ENCODE results near the gene SARM1. TPM values are rescaled to one million over a fixed set of nuclear protein-coding genes. Genes with fewer than 3 reads are reported as not detected.
"Not testable (repeated sequence)": the region's sequence is repeated elsewhere in the genome, so short reads cannot be mapped to it uniquely, and the experiment has no call there.

The SARM1 gene
- total and polyA plus RNA-seq, 7 experiments from 2014 or later = 5.2 to 34.1 (median 25.0) TPM

DNA sequence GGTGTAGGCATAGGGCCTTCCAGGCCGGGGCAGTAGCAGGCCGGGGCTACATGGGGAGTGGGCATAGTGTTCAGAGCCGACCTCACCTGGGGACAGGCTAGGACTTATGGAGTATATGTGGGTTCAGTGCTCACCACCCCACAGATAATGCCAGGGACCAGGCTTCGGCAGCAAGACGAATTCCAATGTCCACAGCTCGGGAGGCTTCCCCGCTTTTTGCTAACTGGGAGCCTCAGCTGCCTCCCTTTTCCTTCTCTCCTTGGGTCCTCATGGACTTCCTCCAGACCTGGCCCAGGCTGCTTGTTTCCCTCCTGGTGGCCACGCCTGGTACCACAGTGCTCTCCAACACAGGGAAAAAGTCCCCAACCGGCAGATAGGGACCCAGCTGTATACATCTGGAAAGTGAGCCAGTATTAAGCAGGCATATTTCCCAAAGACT, 54.6 kb downstream of the SARM1 start:
- Histone ChIP-seq H3K36me3 (ENCODE audit: control insufficient read depth in 2 of 3, insufficient read depth in 3 of 3, low read length in 3 of 3) (no peaks in the 10 kb centered on the region), H3K27me3 (ENCODE audit: control insufficient read depth in 2 of 2, insufficient read depth in 2 of 2, low read length in 2 of 2) (no peaks in the 10 kb centered on the region), H3K27ac (ENCODE audit: low read depth, low read length) (no peak overlapping the region), H3K4me1 (ENCODE audit: control insufficient read depth in 2 of 2, insufficient read depth in 2 of 2, low read length in 2 of 2) (no peaks in the 10 kb centered on the region), H3K9me3 (ENCODE audit: control insufficient read depth in 2 of 3, low read length in 3 of 3) (no peaks in the 10 kb centered on the region), H3K4me3 (ENCODE audit: low read length) (no peak overlapping the region)
- ATAC-seq = no peak
- intact Hi-C loops (cut with micrococcal nuclease) = no loop called here
- H3K27ac Mint-ChIP-seq = no peak overlapping the region
- peaks cover 0 to 12% (median 4%) of the 10 kb centered on the region in 5 donors for H3K27me3 Mint-ChIP-seq
- ChIA-PET POLR2A (no interaction called here), CTCF (no interaction called here)
- DNase-seq = no peak
- no peak overlapping the region for H3K4me3 Mint-ChIP-seq
- no peaks in the 10 kb centered on the region for H3K9me3 Mint-ChIP-seq
- H3K36me3 Mint-ChIP-seq = no peaks in the 10 kb centered on the region
- peaks cover 0 to 3% (median 0%) of the 10 kb centered on the region in 7 donors for H3K4me1 Mint-ChIP-seq

DNA sequence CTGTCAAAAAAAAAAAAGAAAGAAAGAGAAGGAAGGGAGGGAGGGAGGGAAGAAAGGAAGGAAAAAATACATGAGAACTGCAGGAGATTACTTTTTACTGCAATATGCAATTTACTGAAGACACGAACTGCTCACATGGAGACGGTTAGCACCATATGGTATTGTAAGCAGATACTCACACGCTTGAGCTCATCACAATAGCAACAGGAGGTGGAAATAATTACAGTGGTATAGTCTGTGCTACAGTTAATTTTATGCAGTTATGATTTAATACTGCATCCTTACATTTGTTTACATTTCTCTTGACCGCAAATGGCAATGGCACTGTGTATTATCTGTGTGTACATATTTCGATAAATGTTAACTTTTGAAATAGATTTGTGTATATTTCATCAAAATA, 55.9 kb downstream of the SARM1 start:
- no peaks in the 10 kb centered on the region for H3K27me3 ChIP-seq (ENCODE audit: control insufficient read depth in 2 of 2, insufficient read depth in 2 of 2, low read length in 2 of 2)
- POLR2A ChIA-PET = no interaction called here

DNA sequence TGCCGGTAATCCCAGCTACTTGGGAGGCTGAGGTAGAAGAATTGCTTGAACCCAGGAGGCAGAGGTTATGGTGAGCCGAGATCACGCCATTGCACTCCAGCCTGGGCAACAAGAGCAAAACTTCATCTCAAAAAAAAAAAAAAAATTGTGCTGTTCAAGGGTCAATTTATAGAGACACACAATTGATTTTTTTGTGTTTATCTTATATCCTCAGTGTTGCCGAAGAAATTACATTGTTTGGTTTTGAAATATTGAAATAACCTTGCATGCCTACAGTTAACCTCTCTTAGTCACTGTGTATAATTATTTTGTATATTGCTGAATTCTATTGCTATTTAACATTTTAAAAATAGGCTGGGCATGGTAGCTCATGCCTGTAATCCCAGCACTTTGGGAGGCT, 56.5 kb downstream of the SARM1 start:
- peaks cover 4 to 23% (median 10%) of the 10 kb centered on the region in 5 donors for H3K27me3 Mint-ChIP-seq
- H3K36me3 ChIP-seq (ENCODE audit: control insufficient read depth in 2 of 3, insufficient read depth in 3 of 3, low read length in 3 of 3); H3K4me3 Mint-ChIP-seq; H3K9me3 Mint-ChIP-seq; H3K27me3 ChIP-seq (ENCODE audit: control insufficient read depth in 2 of 2, insufficient read depth in 2 of 2, low read length in 2 of 2); DNase-seq; H3K9me3 ChIP-seq (ENCODE audit: control insufficient read depth in 2 of 3, low read length in 3 of 3); H3K4me1 Mint-ChIP-seq; H3K27ac ChIP-seq (ENCODE audit: low read depth, low read length); H3K4me1 ChIP-seq (ENCODE audit: control insufficient read depth in 2 of 2, insufficient read depth in 2 of 2, low read length in 2 of 2); intact Hi-C loops (cut with micrococcal nuclease); H3K4me3 ChIP-seq (ENCODE audit: low read length); H3K36me3 Mint-ChIP-seq; CTCF ChIA-PET; H3K27ac Mint-ChIP-seq; ATAC-seq: not testable (repeated sequence)
- POLR2A ChIA-PET = interaction anchor here (0.6 kb wide), 1 partner anchor 10 kb away, joined by 3 read pairs; no protein-coding TSS in a partner anchor

More for the DNA sequence above, 55.9 kb downstream of the SARM1 start:
- CTCF ChIA-PET = no interaction called here
- Histone ChIP-seq H3K4me1 (ENCODE audit: control insufficient read depth in 2 of 2, insufficient read depth in 2 of 2, low read length in 2 of 2) (no peaks in the 10 kb centered on the region), H3K27ac (ENCODE audit: low read depth, low read length) (no peak overlapping the region), H3K9me3 (ENCODE audit: control insufficient read depth in 2 of 3, low read length in 3 of 3) (no peaks in the 10 kb centered on the region), H3K36me3 (ENCODE audit: control insufficient read depth in 2 of 3, insufficient read depth in 3 of 3, low read length in 3 of 3) (no peaks in the 10 kb centered on the region), H3K4me3 (ENCODE audit: low read length) (no peak overlapping the region)
- ATAC-seq (no peak), DNase-seq (no peak)
- Mint-ChIP-seq H3K4me3 (no peak overlapping the region), H3K36me3 (no peaks in the 10 kb centered on the region), H3K9me3 (no peaks in the 10 kb centered on the region), H3K4me1 (peaks cover 0 to 3% (median 0%) of the 10 kb centered on the region in 7 donors), H3K27me3 (peaks cover 4 to 21% (median 7%) of the 10 kb centered on the region in 5 donors), H3K27ac (no peak overlapping the region)
- intact Hi-C loops (cut with micrococcal nuclease) = no loop called here

DNA sequence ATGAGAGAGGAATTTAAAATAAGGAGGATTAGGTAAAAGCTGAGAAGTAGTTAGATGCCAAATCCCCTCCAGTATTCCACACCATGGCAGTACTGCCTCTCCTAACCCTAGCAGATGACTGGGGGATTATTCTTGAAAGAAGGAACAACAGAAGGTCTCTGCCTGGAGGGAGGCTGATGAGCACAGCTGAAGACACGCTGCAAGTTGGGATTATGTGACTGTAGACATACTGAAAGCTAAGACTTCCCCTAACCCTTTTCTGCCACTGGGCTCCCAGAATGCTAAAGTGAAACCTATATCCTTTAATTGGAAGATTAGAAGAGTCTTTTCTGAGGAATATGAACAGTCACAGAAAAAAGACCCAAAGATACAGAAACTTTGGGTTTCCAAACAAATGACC, 62.2 kb downstream of the SARM1 start:
- no peak overlapping the region for H3K27ac ChIP-seq (ENCODE audit: low read depth, low read length)
- no peak for DNase-seq
- Mint-ChIP-seq H3K36me3 (peaks cover 0 to 3% (median 0%) of the 10 kb centered on the region in 5 donors), H3K9me3 (no peaks in the 10 kb centered on the region), H3K4me3 (no peak overlapping the region), H3K4me1 (no peaks in the 10 kb centered on the region), H3K27me3 (peaks cover 4 to 37% (median 10%) of the 10 kb centered on the region in 5 donors), H3K27ac (no peak overlapping the region)
- ChIA-PET CTCF (no interaction called here), POLR2A (no interaction called here)
- ATAC-seq = no peak
- H3K4me1 ChIP-seq (ENCODE audit: control insufficient read depth in 2 of 2, insufficient read depth in 2 of 2, low read length in 2 of 2) = no peaks in the 10 kb centered on the region
- intact Hi-C loops (cut with micrococcal nuclease) = no loop called here
- H3K27me3 ChIP-seq (ENCODE audit: control insufficient read depth in 2 of 2, insufficient read depth in 2 of 2, low read length in 2 of 2) = no peaks in the 10 kb centered on the region
- H3K36me3 ChIP-seq (ENCODE audit: control insufficient read depth in 2 of 3, insufficient read depth in 3 of 3, low read length in 3 of 3) = no peaks in the 10 kb centered on the region
- no peaks in the 10 kb centered on the region for H3K9me3 ChIP-seq (ENCODE audit: control insufficient read depth in 2 of 3, low read length in 3 of 3)
- H3K4me3 ChIP-seq (ENCODE audit: low read length) = no peak overlapping the region

DNA sequence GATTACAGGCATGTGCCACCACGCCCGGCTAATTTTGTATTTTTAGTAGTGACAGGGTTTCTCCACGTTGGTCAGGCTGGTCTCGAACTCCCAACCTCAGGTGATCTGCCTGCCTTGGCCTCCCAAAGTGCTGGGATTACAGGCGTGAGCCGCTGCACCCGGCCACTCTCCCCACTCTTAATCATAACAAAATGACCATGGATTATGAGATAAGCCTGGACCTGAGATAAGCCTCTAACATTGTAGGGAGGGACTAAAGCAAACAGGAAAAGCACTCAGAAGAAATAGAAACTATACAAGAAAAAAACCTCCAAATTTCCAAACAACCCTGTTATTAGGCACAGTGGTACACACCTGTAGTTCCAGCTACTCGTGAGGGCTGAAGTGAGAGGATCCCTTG, 62.8 kb downstream of the SARM1 start:
- DNase-seq; H3K27ac Mint-ChIP-seq; H3K4me3 ChIP-seq (ENCODE audit: low read length); POLR2A ChIA-PET; H3K27me3 ChIP-seq (ENCODE audit: control insufficient read depth in 2 of 2, insufficient read depth in 2 of 2, low read length in 2 of 2); H3K27ac ChIP-seq (ENCODE audit: low read depth, low read length); H3K9me3 ChIP-seq (ENCODE audit: control insufficient read depth in 2 of 3, low read length in 3 of 3); H3K4me1 ChIP-seq (ENCODE audit: control insufficient read depth in 2 of 2, insufficient read depth in 2 of 2, low read length in 2 of 2); H3K4me1 Mint-ChIP-seq; H3K9me3 Mint-ChIP-seq; H3K36me3 ChIP-seq (ENCODE audit: control insufficient read depth in 2 of 3, insufficient read depth in 3 of 3, low read length in 3 of 3); CTCF ChIA-PET; intact Hi-C loops (cut with micrococcal nuclease); ATAC-seq; H3K36me3 Mint-ChIP-seq; H3K4me3 Mint-ChIP-seq: not testable (repeated sequence)
- peaks cover 8 to 38% (median 10%) of the 10 kb centered on the region in 5 donors for H3K27me3 Mint-ChIP-seq

DNA sequence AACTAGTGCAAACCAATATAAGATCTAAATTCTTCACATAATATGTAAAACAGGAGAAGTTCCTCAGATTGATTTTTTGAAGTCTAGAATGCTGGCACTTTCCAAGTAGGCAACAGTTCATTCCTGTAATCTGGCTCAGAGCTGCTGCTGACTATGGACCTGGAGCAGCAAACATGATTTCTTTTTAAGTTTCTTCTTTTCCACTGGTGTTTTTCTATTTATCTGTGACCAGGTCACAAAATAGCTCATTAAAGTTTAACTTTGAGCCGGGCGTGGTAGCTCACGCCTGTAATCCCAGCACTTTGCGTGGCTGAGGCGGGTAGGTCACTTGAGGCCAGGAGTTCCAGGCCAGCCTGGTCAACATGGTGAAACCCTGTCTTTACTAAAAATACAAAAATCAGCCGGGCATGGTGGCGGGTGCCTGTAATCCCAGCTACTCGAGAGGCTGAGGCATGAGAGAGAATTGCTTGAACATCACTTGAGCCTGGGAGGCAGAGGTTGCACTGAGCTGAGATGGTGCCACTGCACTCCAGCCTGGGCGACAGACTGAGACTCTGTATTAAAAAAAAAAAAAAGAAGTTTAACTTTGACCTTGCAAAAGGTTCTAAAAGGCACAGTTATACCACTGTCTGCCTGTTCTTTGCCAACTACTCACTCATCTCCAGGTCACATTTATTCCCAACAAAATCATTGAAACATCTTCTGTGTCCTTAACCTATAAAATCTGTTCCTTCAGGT, 72.6 kb downstream of the SARM1 start:
- Mint-ChIP-seq H3K27ac (no peak overlapping the region), H3K4me1 (peaks cover 0 to 1% (median 0%) of the 10 kb centered on the region in 7 donors), H3K36me3 (peaks cover 0 to 3% (median 0%) of the 10 kb centered on the region in 5 donors), H3K4me3 (no peak overlapping the region), H3K9me3 (peaks cover 0 to 12% (median 0%) of the 10 kb centered on the region in 11 donors), H3K27me3 (peaks cover 9 to 25% (median 12%) of the 10 kb centered on the region in 5 donors)
- ATAC-seq (no peak), DNase-seq (no peak)
- no peaks in the 10 kb centered on the region for H3K9me3 ChIP-seq (ENCODE audit: control insufficient read depth in 2 of 3, low read length in 3 of 3)
- ChIA-PET CTCF (no interaction called here), POLR2A (no interaction called here)
- H3K4me1 ChIP-seq (ENCODE audit: control insufficient read depth in 2 of 2, insufficient read depth in 2 of 2, low read length in 2 of 2) = no peaks in the 10 kb centered on the region
- no peak overlapping the region for H3K4me3 ChIP-seq (ENCODE audit: low read length)
- H3K36me3 ChIP-seq (ENCODE audit: control insufficient read depth in 2 of 3, insufficient read depth in 3 of 3, low read length in 3 of 3) = no peaks in the 10 kb centered on the region
- no peak overlapping the region for H3K27ac ChIP-seq (ENCODE audit: low read depth, low read length)
- H3K27me3 ChIP-seq (ENCODE audit: control insufficient read depth in 2 of 2, insufficient read depth in 2 of 2, low read length in 2 of 2) = no peaks in the 10 kb centered on the region
- intact Hi-C loops (cut with micrococcal nuclease) = no loop called here
